Left hindlimb (tissue), 1 donor: ENCODE data around the gene CAPSL.
A peak's percentile ranks its signal among the peaks of the same experiment; 100 is the strongest.
"Not testable (repeated sequence)": the region's sequence is repeated elsewhere in the genome, so short reads cannot be mapped to it uniquely, and the experiment has no call there.

Experiments
- DNase-seq: peaks from one replicate; pipeline ENCODE4 v3.0.0-alpha.2; 2018

Gene CAPSL

DNA sequence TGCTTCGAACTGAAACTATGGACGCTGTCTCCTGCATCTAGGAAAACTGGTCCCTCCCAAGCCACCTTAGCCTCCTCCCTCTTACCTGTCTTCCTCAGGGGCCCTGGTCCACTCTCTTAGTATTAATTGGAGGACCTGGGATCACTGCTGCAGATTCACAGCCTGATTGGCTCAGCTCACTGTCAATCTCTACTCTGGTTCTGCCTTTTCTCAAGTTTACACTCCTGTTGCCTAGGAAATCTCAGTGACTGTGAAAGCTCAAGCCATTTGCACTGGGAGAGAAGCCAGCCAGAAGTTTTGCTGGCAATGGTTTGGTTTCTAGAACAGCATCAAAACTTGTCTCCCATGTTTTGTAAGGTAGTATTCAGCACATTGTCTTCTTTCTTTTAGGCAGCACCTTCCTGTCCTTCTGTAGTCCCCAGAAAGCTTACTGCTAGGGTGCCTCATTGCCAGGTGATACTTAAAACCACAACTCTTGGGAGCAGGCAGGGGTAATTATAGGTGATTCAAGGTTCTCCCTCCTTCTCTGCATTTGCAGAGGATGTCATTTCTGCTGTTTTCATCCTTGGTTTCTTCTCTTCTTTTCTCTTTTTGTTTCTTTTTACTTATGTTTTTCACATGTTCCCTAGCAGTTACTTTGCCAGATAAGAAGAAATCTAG, at the start of gene CAPSL:
CAPSL (minus strand) TSS at position 55 of the 660 bp plus-strand sequence. CDS start 17,502 bp downstream, outside the sequence.
- peak; percentile 69 for DNase-seq

- DNase-seq, result no peak
Observed at GRCh38 chr5:35987776-35988175, 49.4 kb upstream of the CAPSL start.

GRCh38 chr5:35979715-35980114, 41.3 kb upstream of the CAPSL start:
- DNase-seq, result no peak

GRCh38 chr5:35976859-35977258, 38.4 kb upstream of the CAPSL start:
- DNase-seq, result not testable (repeated sequence)

DNA sequence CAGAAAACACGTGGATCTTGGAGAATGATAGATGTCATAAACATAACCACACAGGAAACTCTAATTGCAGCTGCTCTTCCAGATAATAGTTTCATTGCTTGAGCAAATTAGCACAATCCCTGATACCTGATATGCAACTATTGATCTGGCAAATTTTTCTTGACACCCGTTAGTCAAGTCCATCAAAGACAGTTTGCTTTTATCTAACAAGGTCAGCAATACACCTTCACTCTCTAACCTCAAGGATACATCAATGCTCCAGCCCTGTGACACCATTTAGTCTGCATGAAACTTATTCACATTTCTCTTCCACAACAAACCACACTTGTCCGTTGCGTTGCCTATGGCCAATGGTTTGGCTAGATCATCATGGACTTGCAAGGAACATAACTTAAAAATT, 36.1 kb upstream of the CAPSL start:
- no peak for DNase-seq

GRCh38 chr5:35971878-35972210, 33.4 kb upstream of the CAPSL start:
- no peak for DNase-seq

GRCh38 chr5:35971186-35971877, 32.9 kb upstream of the CAPSL start:
- DNase-seq, result no peak

- DNase-seq, result no peak
Observed at GRCh38 chr5:35963381-35963843, 25.0 kb upstream of the CAPSL start.

GRCh38 chr5:35960328-35960727, 21.9 kb upstream of the CAPSL start:
- no peak for DNase-seq

- no peak for DNase-seq
Observed at GRCh38 chr5:35956429-35956828, 18.0 kb upstream of the CAPSL start.

- no peak for DNase-seq
Observed at GRCh38 chr5:35954175-35954574, 15.8 kb upstream of the CAPSL start.

GRCh38 chr5:35947085-35947484, 8.7 kb upstream of the CAPSL start:
- DNase-seq, result no peak

DNA sequence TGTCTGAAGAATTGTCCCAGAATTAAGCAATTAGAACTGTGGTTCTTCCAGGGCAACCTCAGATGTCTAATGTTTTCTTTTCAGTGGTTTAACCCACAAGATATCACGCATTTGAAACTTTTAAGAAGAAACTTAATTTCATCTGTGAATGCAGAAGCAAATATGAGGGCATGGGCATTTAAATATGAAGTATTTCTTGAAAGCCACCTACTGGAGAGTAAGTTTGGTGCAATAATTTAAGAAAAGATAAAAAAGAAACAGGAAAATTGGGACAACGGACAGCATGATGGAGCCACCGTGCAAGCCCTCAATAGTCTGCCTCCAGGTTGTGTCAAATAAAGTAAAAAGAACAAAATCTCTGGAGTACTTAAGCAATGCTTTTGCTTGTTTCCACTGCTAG, 1.2 kb upstream of the CAPSL start:
- DNase-seq, result no peak

DNA sequence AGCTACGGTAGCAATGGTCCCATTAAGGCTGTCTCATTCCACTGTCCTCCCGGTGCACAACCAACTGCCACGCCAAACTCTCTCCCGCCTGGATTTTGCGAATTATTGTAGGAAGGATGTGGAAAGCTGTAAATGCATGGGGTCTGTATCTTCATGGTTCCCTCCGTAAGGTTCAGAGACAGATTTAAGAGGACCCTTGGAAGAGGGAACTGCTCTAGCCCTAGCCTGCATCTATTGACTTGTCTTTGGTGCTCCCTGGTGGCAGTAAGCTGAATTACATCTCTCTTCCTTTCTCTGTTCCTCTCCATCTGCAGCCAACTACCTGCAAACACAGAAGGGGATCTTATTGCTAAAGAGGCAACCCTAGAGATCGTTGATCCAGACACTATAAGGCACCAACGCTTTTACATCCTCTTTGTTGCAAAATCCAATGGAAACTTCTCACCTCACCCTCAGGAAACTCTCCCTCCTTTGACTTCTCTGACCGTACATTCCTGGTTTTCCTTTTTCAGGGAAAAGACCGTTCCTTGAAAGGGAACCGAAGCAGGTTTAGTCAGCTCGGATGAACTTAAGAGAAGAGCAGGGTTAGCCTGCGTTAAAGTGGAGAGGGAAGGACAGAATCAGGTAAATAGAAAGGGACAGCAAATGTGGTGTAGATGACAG, 11.9 kb downstream of the CAPSL start:
- DNase-seq, result no peak

DNA sequence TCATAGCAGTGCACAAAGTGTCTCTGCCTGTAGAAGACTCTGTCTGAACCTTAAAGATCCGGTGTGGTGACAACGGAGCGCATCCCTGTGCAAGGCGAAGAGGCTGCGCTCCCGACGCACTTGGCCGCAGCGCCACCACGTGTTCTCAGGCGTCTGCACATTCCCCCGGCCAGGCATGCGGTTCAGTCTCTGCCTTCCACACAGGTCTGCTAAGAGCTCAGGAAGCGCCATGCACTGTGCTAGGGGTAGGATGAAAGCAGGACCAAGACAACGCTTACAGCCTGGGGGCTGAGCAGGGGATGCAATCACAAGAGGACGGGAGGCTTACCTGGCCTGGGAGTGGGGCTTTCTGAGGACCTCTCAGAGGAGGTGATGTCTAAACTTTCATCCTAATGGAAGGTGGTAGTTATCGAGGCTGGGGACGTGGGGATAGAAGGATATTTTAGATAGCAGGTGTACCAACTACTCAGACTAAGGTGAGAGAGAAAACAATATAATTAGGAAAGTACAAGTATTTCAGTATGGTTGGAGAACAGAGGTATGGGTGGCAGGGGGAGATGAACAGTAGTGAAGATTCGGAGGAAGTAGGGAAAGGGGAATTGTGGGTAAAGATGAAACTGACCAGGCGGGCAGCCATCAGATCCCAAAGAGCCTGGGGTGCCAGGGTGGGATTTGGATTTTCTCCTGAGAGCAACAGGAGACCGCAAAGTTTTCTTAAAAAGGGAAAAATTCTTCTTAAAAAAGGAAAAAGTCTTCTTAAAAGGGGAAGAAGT, 13.3 kb downstream of the CAPSL start:
- peak; percentile 77 for DNase-seq

GRCh38 chr5:35924122-35924949, 14.1 kb downstream of the CAPSL start:
- no peak for DNase-seq

DNA sequence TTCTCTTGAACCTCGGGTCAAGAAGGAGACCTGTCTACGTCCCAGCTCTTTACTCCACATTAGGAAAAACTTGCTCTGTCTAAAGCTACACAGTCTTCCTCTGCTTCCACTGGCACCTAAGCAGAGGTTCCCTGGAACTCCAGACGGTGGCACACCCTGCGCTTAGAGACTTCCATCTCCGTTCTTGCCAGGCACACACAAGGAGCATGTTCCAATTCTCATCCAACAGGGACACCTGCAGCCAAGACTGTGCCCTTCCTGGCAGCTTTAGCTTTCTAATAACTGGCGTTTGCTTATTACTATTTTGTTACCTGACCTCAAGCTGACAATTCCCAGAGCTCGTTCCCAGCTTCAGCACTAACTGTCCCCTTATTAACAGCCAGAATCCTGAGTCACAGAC, 16.0 kb downstream of the CAPSL start:
- no peak for DNase-seq

DNA sequence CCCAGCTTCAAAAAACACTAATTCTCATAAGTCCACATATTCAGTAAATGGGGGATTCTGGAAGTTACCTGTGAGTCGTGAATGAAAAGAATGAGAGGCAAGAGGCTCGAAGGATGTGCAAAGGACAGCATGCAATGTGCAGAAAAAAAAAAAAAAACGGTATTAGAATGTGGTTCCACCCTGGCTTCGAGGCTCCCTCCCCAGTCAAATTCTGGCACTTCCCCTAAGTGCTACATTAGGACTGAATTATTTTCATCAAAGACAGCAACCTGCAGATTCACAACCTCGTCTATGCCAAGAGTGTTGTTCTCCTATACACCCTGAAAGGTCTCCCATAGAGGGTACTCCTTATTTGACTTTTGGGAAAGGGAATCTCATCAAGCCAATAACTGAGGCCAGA, 16.5 kb downstream of the CAPSL start:
- DNase-seq, result no peak

- DNase-seq, result no peak
Observed at GRCh38 chr5:35920890-35921289, 17.5 kb downstream of the CAPSL start.

DNA sequence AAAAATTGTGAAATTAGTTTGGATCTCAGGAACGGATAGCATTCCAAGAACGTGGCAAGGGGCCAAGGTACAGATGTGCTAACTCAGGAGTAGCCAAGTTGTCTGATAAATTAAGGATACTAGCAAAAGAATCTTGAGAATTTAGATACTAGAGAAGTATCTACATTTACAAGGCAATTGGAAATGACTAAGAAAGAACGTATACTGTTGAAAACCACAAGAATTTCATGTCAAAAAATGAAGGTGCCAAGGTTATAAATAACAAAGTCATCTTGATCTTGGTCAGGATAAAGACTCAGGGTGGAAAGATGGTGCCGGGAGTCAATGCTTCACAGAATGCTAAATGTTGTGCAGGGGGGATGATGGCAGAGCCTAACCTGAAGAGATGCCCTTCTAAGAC, 19.2 kb downstream of the CAPSL start:
- no peak for DNase-seq

- DNase-seq, result no peak
Observed at GRCh38 chr5:35908814-35909213, 29.6 kb downstream of the CAPSL start.

DNA sequence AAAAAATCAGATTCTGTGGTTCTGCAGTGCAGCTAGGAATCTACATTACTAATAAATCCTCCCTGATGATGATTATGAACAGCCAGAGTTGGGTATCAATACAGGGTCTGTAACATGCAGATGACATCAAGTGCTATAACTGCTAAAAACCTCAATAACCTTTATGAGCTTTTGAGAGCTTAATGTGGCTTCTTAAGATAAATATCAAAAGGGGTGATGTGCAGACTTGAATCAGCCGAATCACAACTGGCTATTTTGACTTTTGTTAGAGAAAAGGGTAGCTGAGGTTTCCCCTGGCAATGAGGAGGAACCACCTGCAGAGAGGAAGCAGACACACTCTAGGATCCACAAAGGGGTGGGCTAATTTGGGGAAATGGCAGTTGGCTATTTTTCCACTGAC, 30.2 kb downstream of the CAPSL start:
- DNase-seq, result no peak
